Amniotic epithelial cell (primary cell): ENCODE measurements around the gene DUXA.

Source experiments
- DNase-seq: peaks from one replicate; pipeline ENCODE4 v3.0.0-alpha.2; 2010; ENCODE audit warnings: low read depth

The DUXA gene

GRCh38 chr19:57105976-57106721 lies 61.1 kb downstream of the DUXA start:
- DNase-seq, result no peak
